ENCODE measurements around the gene LCE4A.
"Not testable (repeated sequence)": the region's sequence is repeated elsewhere in the genome, so short reads cannot be mapped to it uniquely, and the experiment has no call there.

The LCE4A gene

GRCh38 chr1:152707860-152708259 is at the start of gene LCE4A:
LCE4A (plus strand) TSS chr1:152708160; CDS start chr1:152709076, 916 bp downstream.
- no peaks in the 10 kb centered on the region for H3K36me3 Mint-ChIP-seq
- no peak within 1 kb of the TSS for H3K4me3 Mint-ChIP-seq
- no peaks in the 10 kb centered on the region for H3K4me1 Mint-ChIP-seq
- H3K27me3 Mint-ChIP-seq, result peaks cover 13% of the 10 kb centered on the region
- H3K9me3 Mint-ChIP-seq, result peaks cover 6% of the 10 kb centered on the region
- H3K27ac Mint-ChIP-seq, result no peak within 1 kb of the TSS
- ATAC-seq (ENCODE audit: low read depth) (no peak), DNase-seq (ENCODE audit: low spot score in 2 of 2) (no peak)

- H3K36me3 Mint-ChIP-seq, result no peaks in the 10 kb centered on the region
- peaks cover 5% of the 10 kb centered on the region for H3K27me3 Mint-ChIP-seq
- DNase-seq (ENCODE audit: low spot score in 2 of 2), result no peak
- no peaks in the 10 kb centered on the region for H3K9me3 Mint-ChIP-seq
- H3K4me3 Mint-ChIP-seq, result no peak overlapping the region
- no peak for ATAC-seq (ENCODE audit: low read depth)
- H3K4me1 Mint-ChIP-seq, result peaks cover 3% of the 10 kb centered on the region
- no peak overlapping the region for H3K27ac Mint-ChIP-seq
Measured at GRCh38 chr1:152658649-152659048, 49.3 kb upstream of the LCE4A start.

GRCh38 chr1:152663098-152663497 is 44.9 kb upstream of the LCE4A start, which contains the start of gene LCE2D:
LCE2D (plus strand) TSS chr1:152663380; CDS start chr1:152664106, 726 bp downstream.
- H3K4me1 Mint-ChIP-seq, result no peaks in the 10 kb centered on the region
- H3K27me3 Mint-ChIP-seq, result peaks cover 5% of the 10 kb centered on the region
- DNase-seq (ENCODE audit: low spot score in 2 of 2) (no peak), ATAC-seq (ENCODE audit: low read depth) (no peak)
- no peaks in the 10 kb centered on the region for H3K36me3 Mint-ChIP-seq
- no peak within 1 kb of the TSS for H3K4me3 Mint-ChIP-seq
- no peak within 1 kb of the TSS for H3K27ac Mint-ChIP-seq
- no peaks in the 10 kb centered on the region for H3K9me3 Mint-ChIP-seq

- H3K36me3 Mint-ChIP-seq; ATAC-seq (ENCODE audit: low read depth); H3K4me3 Mint-ChIP-seq; H3K27ac Mint-ChIP-seq; H3K27me3 Mint-ChIP-seq; H3K4me1 Mint-ChIP-seq; H3K9me3 Mint-ChIP-seq; DNase-seq (ENCODE audit: low spot score in 2 of 2): not testable (repeated sequence)
Measured at GRCh38 chr1:152666171-152666570, 41.8 kb upstream of the LCE4A start.

GRCh38 chr1:152667648-152668047 is 40.3 kb upstream of the LCE4A start:
- Mint-ChIP-seq H3K9me3 (no peaks in the 10 kb centered on the region), H3K36me3 (no peaks in the 10 kb centered on the region), H3K27ac (no peak overlapping the region), H3K4me3 (no peak overlapping the region), H3K27me3 (peaks cover 5% of the 10 kb centered on the region), H3K4me1 (no peaks in the 10 kb centered on the region)
- DNase-seq (ENCODE audit: low spot score in 2 of 2), result no peak
- ATAC-seq (ENCODE audit: low read depth), result no peak

- Mint-ChIP-seq H3K36me3 (no peaks in the 10 kb centered on the region), H3K9me3 (no peaks in the 10 kb centered on the region), H3K27me3 (peaks cover 10% of the 10 kb centered on the region), H3K4me1 (no peaks in the 10 kb centered on the region), H3K4me3 (no peak overlapping the region), H3K27ac (no peak overlapping the region)
- ATAC-seq (ENCODE audit: low read depth) (no peak), DNase-seq (ENCODE audit: low spot score in 2 of 2) (no peak)
Measured at GRCh38 chr1:152673016-152673415, 34.9 kb upstream of the LCE4A start.

- H3K27ac Mint-ChIP-seq; H3K9me3 Mint-ChIP-seq; H3K4me3 Mint-ChIP-seq; H3K4me1 Mint-ChIP-seq; ATAC-seq (ENCODE audit: low read depth); H3K36me3 Mint-ChIP-seq; DNase-seq (ENCODE audit: low spot score in 2 of 2): not testable (repeated sequence)
- H3K27me3 Mint-ChIP-seq, result peaks cover 16% of the 10 kb centered on the region
Measured at GRCh38 chr1:152674983-152675382, 33.0 kb upstream of the LCE4A start, which contains the start of gene LCE2C. LCE2C (plus strand) TSS chr1:152675279; CDS start chr1:152676016, 737 bp downstream.

- DNase-seq (ENCODE audit: low spot score in 2 of 2) (no peak), ATAC-seq (ENCODE audit: low read depth) (no peak)
- Mint-ChIP-seq H3K9me3 (peaks cover 1% of the 10 kb centered on the region), H3K27ac (no peak overlapping the region), H3K27me3 (peaks cover 23% of the 10 kb centered on the region), H3K4me1 (no peaks in the 10 kb centered on the region), H3K36me3 (no peaks in the 10 kb centered on the region), H3K4me3 (no peak overlapping the region)
Measured at GRCh38 chr1:152679459-152679858, 28.5 kb upstream of the LCE4A start.

- ATAC-seq (ENCODE audit: low read depth) (no peak), DNase-seq (ENCODE audit: low spot score in 2 of 2) (no peak)
- H3K27me3 Mint-ChIP-seq, result peaks cover 21% of the 10 kb centered on the region
- no peak overlapping the region for H3K27ac Mint-ChIP-seq
- H3K4me1 Mint-ChIP-seq, result no peaks in the 10 kb centered on the region
- H3K4me3 Mint-ChIP-seq, result no peak overlapping the region
- H3K9me3 Mint-ChIP-seq, result peaks cover 1% of the 10 kb centered on the region
- no peaks in the 10 kb centered on the region for H3K36me3 Mint-ChIP-seq
Measured at GRCh38 chr1:152681616-152682015, 26.3 kb upstream of the LCE4A start.

- Mint-ChIP-seq H3K36me3 (no peaks in the 10 kb centered on the region), H3K27ac (no peak overlapping the region), H3K4me3 (no peak overlapping the region), H3K9me3 (peaks cover 1% of the 10 kb centered on the region), H3K4me1 (no peaks in the 10 kb centered on the region), H3K27me3 (peaks cover 18% of the 10 kb centered on the region)
- no peak for ATAC-seq (ENCODE audit: low read depth)
- DNase-seq (ENCODE audit: low spot score in 2 of 2), result no peak
Measured at GRCh38 chr1:152683846-152684245, 24.1 kb upstream of the LCE4A start.

- not testable (repeated sequence) for H3K27ac Mint-ChIP-seq; H3K36me3 Mint-ChIP-seq; H3K4me3 Mint-ChIP-seq; H3K4me1 Mint-ChIP-seq; ATAC-seq (ENCODE audit: low read depth); H3K9me3 Mint-ChIP-seq; DNase-seq (ENCODE audit: low spot score in 2 of 2)
- H3K27me3 Mint-ChIP-seq, result peaks cover 19% of the 10 kb centered on the region
Measured at GRCh38 chr1:152685823-152686222, 22.1 kb upstream of the LCE4A start, which contains the start of gene LCE2B. LCE2B (plus strand) TSS chr1:152686123; CDS start chr1:152686844, 721 bp downstream.

GRCh38 chr1:152697701-152698600 is 10.0 kb upstream of the LCE4A start, which contains the start of gene LCE2A:
LCE2A (plus strand) TSS chr1:152698345; CDS start chr1:152698902, 557 bp downstream.
- H3K4me1 Mint-ChIP-seq, result no peaks in the 10 kb centered on the region

GRCh38 chr1:152699746-152700145 is 8.2 kb upstream of the LCE4A start:
- Mint-ChIP-seq H3K27me3 (peaks cover 3% of the 10 kb centered on the region), H3K36me3 (no peaks in the 10 kb centered on the region), H3K4me1 (no peaks in the 10 kb centered on the region), H3K9me3 (peaks cover 5% of the 10 kb centered on the region), H3K27ac (no peak overlapping the region), H3K4me3 (no peak overlapping the region)
- ATAC-seq (ENCODE audit: low read depth) (no peak), DNase-seq (ENCODE audit: low spot score in 2 of 2) (no peak)

More at GRCh38 chr1:152697701-152698600, 10.0 kb upstream of the LCE4A start, which contains the start of gene LCE2A:
- Mint-ChIP-seq H3K9me3 (peaks cover under 1% of the 10 kb centered on the region), H3K4me3 (no peak within 1 kb of the TSS), H3K36me3 (no peaks in the 10 kb centered on the region), H3K27ac (no peak within 1 kb of the TSS), H3K27me3 (peaks cover 3% of the 10 kb centered on the region)
- ATAC-seq (ENCODE audit: low read depth) (no peak), DNase-seq (ENCODE audit: low spot score in 2 of 2) (no peak)

- no peak overlapping the region for H3K4me3 Mint-ChIP-seq
- no peak for DNase-seq (ENCODE audit: low spot score in 2 of 2)
Measured at GRCh38 chr1:152718238-152718637, 10.3 kb downstream of the LCE4A start.

More at GRCh38 chr1:152718238-152718637, 10.3 kb downstream of the LCE4A start:
- no peak overlapping the region for H3K27ac Mint-ChIP-seq
- no peaks in the 10 kb centered on the region for H3K36me3 Mint-ChIP-seq
- H3K9me3 Mint-ChIP-seq, result peaks cover 2% of the 10 kb centered on the region
- no peaks in the 10 kb centered on the region for H3K4me1 Mint-ChIP-seq
- H3K27me3 Mint-ChIP-seq, result peaks cover 3% of the 10 kb centered on the region
- ATAC-seq (ENCODE audit: low read depth), result no peak

Data from memory B cell (primary cell).